PC-9 (cell line): ENCODE measurements around the gene PHACTR3. TPM values are rescaled to one million over a fixed set of nuclear protein-coding genes. Genes with fewer than 3 reads are reported as not detected.

Experiments used
- BruUV-seq: library from RNA; stranded (reverse); fragments of 400-500 nt; replicated peaks from 2 replicates; lab custom pipeline; 2021; lab: Mats Ljungman, UMichigan
- CTCF ChIA-PET: fragments of 300-600 bp; sonication (Branson Sonifier 250); formaldehyde crosslinking; loops from one replicate; lab custom pipeline; 2022; ENCODE audit warnings: antibody characterized with exemption; lab: Charles Lee
- POLR2A ChIA-PET: fragments of 300-600 bp; sonication (Branson Sonifier 250); formaldehyde crosslinking; loops from one replicate; lab custom pipeline; 2022; ENCODE audit warnings: antibody characterized with exemption; ENCODE audit not compliant: unreplicated experiment; lab: Charles Lee
- DNase-seq, 2 experiments: peaks; one replicate each; pipeline versions ENCODE4 v3.0.0 to v3.0.0-alpha.2; 2015 to 2022; ENCODE audit warnings: mixed read lengths in 1 of 2
- H2AFZ ChIP-seq: fragments of 200-600 bp; sonication (generic); 2 replicates; pipeline ENCODE4 v1.8.1; 2017; ENCODE audit warnings: antibody characterized with exemption
- H3F3A ChIP-seq: fragments of 200-600 bp; sonication (generic); 2 replicates; pipeline ENCODE4 v1.8.1; 2017; ENCODE audit warnings: antibody characterized with exemption, mild to moderate bottlenecking, low read depth; ENCODE audit not compliant: insufficient read depth
- H3K27ac ChIP-seq: fragments of 200-600 bp; sonication (generic); 2 replicates; pipeline ENCODE4 v1.6.1; 2016; ENCODE audit warnings: mixed run types
- H3K27me3 ChIP-seq: fragments of 200-600 bp; sonication (generic); 2 replicates; pipeline ENCODE4 v1.6.1; 2016; ENCODE audit warnings: low read depth, mixed run types; ENCODE audit not compliant: insufficient read depth
- H3K36me3 ChIP-seq: fragments of 200-600 bp; sonication (generic); 2 replicates; pipeline ENCODE4 v1.6.1; 2016; ENCODE audit warnings: low read depth, mixed run types
- H3K4me1 ChIP-seq: fragments of 200-600 bp; sonication (generic); replicated peaks from 2 replicates; pipeline ENCODE4 v1.6.1; 2016; ENCODE audit warnings: mixed run types; ENCODE audit not compliant: insufficient read depth
- H3K4me2 ChIP-seq: fragments of 200-600 bp; sonication (generic); 2 replicates; pipeline ENCODE4 v1.6.1; 2017; ENCODE audit warnings: mixed run types
- H3K4me3 ChIP-seq: fragments of 200-600 bp; sonication (generic); 2 replicates; pipeline ENCODE4 v1.6.1; 2016; ENCODE audit warnings: mixed run types
- H3K79me2 ChIP-seq: fragments of 200-600 bp; sonication (generic); 2 replicates; pipeline ENCODE4 v1.6.1; 2017; ENCODE audit warnings: low read depth, mixed run types
- H3K9me2 ChIP-seq: fragments of 200-600 bp; sonication (generic); 2 replicates; pipeline ENCODE4 v1.8.1; 2017; ENCODE audit warnings: mild to moderate bottlenecking; ENCODE audit not compliant: insufficient read depth
- H3K9me3 ChIP-seq: fragments of 200-600 bp; sonication (generic); 2 replicates; pipeline ENCODE4 v1.8.1; 2016; ENCODE audit warnings: low read depth; ENCODE audit not compliant: insufficient read depth
- H4K20me1 ChIP-seq: fragments of 200-600 bp; sonication (generic); 2 replicates; pipeline ENCODE4 v1.8.1; 2017; ENCODE audit not compliant: insufficient read depth
- EZH2 ChIP-seq: fragments of 200-600 bp; sonication (generic); IDR thresholded peaks from 2 replicates; pipeline ENCODE4 v1.8.0; 2017; ENCODE audit warnings: antibody characterized with exemption, low read depth
- intact Hi-C: fragments of 100-400 bp; cut with micrococcal nuclease; formaldehyde crosslinking; loops from one replicate; pipeline ENCODE4 v1.10.0; 2022; ENCODE audit not compliant: unreplicated experiment
- total RNA-seq: library from RNA; stranded (reverse); gene quantifications from 2 replicates; pipeline ENCODE4 v1.2.3, GENCODE V29; 2021
- TF ChIP-seq, protein P1 (sequence below): fragments of 200-600 bp; sonication (generic); conservative IDR thresholded peaks from 2 replicates; pipeline ENCODE4 v1.6.1; 2017; ENCODE audit warnings: mixed run types, antibody characterized with exemption, mild to moderate bottlenecking, moderate library complexity

The PHACTR3 gene
- total RNA-seq, 1 experiment from 2014 or later, result 0.41 TPM

DNA sequence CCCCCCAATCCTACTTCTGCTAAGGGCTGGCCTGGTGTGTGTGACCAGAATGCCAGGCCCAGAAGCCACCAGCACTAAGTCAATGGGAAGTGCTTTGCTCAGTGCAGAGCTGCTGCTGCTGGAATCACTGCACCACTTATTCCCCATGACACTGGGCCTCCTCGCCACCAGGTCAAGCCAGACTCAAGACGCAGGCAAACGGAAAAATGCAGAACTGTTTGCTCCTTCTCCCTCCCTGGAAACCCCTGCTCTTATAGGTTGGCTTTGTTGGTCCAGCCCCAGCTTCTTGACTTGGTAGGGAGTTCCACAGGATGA lies 121.9 kb downstream of the PHACTR3 start:
- H4K20me1 ChIP-seq, result no peaks in the 10 kb centered on the region
- H3K9me3 ChIP-seq, result no peaks in the 10 kb centered on the region
- H3K27me3 ChIP-seq, result peaks cover 99% of the 10 kb centered on the region
- POLR2A ChIA-PET, result no interaction called here
- H3K4me2 ChIP-seq, result no peak overlapping the region
- no peak for DNase-seq
- H3K9me2 ChIP-seq, result no peaks in the 10 kb centered on the region
- H3K36me3 ChIP-seq, result no peaks in the 10 kb centered on the region
- no peak overlapping the region for H3K4me3 ChIP-seq
- BruUV-seq, result no TSS peak
- CTCF ChIA-PET, result no interaction called here
- H3K4me1 ChIP-seq, result no peaks in the 10 kb centered on the region
- no peak for TF ChIP-seq EZH2
- TF ChIP-seq, protein P1, sequence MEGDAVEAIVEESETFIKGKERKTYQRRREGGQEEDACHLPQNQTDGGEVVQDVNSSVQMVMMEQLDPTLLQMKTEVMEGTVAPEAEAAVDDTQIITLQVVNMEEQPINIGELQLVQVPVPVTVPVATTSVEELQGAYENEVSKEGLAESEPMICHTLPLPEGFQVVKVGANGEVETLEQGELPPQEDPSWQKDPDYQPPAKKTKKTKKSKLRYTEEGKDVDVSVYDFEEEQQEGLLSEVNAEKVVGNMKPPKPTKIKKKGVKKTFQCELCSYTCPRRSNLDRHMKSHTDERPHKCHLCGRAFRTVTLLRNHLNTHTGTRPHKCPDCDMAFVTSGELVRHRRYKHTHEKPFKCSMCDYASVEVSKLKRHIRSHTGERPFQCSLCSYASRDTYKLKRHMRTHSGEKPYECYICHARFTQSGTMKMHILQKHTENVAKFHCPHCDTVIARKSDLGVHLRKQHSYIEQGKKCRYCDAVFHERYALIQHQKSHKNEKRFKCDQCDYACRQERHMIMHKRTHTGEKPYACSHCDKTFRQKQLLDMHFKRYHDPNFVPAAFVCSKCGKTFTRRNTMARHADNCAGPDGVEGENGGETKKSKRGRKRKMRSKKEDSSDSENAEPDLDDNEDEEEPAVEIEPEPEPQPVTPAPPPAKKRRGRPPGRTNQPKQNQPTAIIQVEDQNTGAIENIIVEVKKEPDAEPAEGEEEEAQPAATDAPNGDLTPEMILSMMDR, result no peak
- no peak overlapping the region for H3K27ac ChIP-seq
- H3F3A ChIP-seq, result no peaks in the 10 kb centered on the region
- H2AFZ ChIP-seq, result no peak overlapping the region
- intact Hi-C loops, result no loop called here
- no peaks in the 10 kb centered on the region for H3K79me2 ChIP-seq

DNA sequence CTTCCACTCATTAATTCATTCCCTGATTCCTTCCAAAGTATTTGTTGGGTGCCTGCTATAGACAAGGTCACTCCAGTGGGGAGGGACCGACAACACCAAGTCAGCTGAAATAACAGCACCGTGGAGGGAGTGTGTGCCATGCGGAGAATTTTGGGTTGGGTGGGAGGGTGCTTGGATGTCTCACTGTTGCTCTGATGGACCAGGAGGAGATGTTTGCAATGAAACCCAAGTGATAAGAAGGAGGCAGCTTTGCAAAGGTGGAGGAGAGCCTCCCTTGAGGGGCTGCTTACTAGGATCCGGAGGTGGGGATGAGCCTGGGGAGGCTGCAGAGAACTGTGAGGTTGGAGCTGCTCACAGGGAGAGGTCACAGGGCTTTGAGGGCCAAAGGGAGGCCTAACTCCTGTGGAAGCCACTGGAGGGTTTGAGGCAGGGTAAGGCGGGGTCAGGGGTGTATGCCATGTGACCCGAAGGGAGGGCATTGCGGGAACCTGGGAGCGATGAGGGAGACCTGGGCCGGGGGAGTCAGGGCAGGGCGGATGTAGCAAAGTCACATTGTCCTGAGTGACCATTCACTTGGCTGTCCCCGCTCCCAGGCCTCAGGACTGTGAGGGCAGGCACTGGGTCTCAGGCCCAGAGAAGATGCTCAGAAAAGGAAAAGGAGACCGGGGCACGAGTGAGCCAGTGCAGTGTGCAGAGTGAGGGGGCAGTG lies 124.5 kb downstream of the PHACTR3 start:
- no peak overlapping the region for H3K27ac ChIP-seq
- H3K36me3 ChIP-seq, result no peaks in the 10 kb centered on the region
- no peaks in the 10 kb centered on the region for H3K79me2 ChIP-seq
- no peaks in the 10 kb centered on the region for H3K4me1 ChIP-seq
- CTCF ChIA-PET, result no interaction called here
- H3K9me3 ChIP-seq, result no peaks in the 10 kb centered on the region
- no peak overlapping the region for H2AFZ ChIP-seq
- no peak overlapping the region for H3K4me2 ChIP-seq
- intact Hi-C loops, result no loop called here
- H4K20me1 ChIP-seq, result no peaks in the 10 kb centered on the region
- no peaks in the 10 kb centered on the region for H3K9me2 ChIP-seq
- H3F3A ChIP-seq, result no peaks in the 10 kb centered on the region
- H3K27me3 ChIP-seq, result peaks cover 100% of the 10 kb centered on the region
- H3K4me3 ChIP-seq, result no peak overlapping the region
- DNase-seq, result no peak
- no peak for TF ChIP-seq EZH2
- TF ChIP-seq, protein P1, result no peak
- BruUV-seq, result no TSS peak
- POLR2A ChIA-PET, result no interaction called here

DNA sequence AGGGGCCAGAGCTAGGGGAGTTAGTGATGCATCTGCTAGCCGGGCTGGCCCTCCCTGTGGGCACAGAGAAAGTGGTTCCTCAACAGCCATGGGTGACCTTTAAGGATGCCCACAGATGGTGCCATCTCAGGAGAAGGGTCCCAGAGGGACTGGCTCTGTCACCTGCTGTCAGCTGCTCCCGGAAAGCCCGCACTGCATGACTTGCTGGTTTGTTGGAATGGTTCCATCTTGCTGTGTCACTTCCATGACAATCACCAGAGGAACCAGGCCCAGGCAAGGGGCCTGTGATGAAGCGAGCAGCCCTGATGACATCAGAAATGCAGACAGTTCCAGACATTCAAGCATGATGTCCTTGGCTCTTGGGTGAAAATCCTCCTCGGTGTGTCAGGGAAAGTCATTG lies 125.2 kb downstream of the PHACTR3 start:
- ChIA-PET CTCF (no interaction called here), POLR2A (no interaction called here)
- no peak for TF ChIP-seq EZH2
- TF ChIP-seq, protein P1, result no peak
- Histone ChIP-seq H3K9me3 (no peaks in the 10 kb centered on the region), H3K79me2 (no peaks in the 10 kb centered on the region), H3K4me3 (no peak overlapping the region), H3K36me3 (no peaks in the 10 kb centered on the region), H3K9me2 (no peaks in the 10 kb centered on the region), H3F3A (no peaks in the 10 kb centered on the region), H3K4me2 (no peak overlapping the region), H4K20me1 (no peaks in the 10 kb centered on the region), H3K4me1 (no peaks in the 10 kb centered on the region), H2AFZ (no peak overlapping the region), H3K27me3 (peaks cover 100% of the 10 kb centered on the region), H3K27ac (no peak overlapping the region)
- no peak for DNase-seq
- intact Hi-C loops, result no loop called here
- no TSS peak for BruUV-seq
